ENCODE measurements around the gene DCUN1D2.

The DCUN1D2 gene

GRCh38 chr13:113519556-113519955, 29.0 kb upstream of the DCUN1D2 start:
- no peak for DNase-seq (ENCODE audit: low spot score)

GRCh38 chr13:113518076-113518803, 27.7 kb upstream of the DCUN1D2 start:
- DNase-seq (ENCODE audit: low spot score) = no peak

DNA sequence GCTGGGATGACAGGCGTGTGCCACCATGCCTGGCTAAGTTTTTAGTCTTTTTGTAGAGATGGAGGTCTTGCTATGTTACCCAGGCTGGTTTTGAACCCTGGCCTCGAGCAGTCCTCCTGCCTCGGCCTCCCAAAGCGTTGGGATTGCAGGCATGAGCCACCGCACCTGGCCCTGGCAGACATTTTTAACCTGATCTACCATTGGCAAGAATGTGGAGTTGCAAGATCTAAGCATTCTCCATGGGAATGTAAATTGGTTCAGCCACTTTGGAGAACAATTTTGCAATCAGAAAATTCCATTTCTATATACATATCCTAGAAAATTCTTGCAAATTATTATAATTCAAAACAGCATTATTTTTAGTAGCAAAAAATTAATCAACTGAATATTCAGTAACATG, 24.3 kb upstream of the DCUN1D2 start:
- no peak for DNase-seq (ENCODE audit: low spot score)

GRCh38 chr13:113513761-113514160, 23.2 kb upstream of the DCUN1D2 start:
- DNase-seq (ENCODE audit: low spot score) = no peak

GRCh38 chr13:113511361-113511760, 20.9 kb upstream of the DCUN1D2 start:
- no peak for DNase-seq (ENCODE audit: low spot score)

DNA sequence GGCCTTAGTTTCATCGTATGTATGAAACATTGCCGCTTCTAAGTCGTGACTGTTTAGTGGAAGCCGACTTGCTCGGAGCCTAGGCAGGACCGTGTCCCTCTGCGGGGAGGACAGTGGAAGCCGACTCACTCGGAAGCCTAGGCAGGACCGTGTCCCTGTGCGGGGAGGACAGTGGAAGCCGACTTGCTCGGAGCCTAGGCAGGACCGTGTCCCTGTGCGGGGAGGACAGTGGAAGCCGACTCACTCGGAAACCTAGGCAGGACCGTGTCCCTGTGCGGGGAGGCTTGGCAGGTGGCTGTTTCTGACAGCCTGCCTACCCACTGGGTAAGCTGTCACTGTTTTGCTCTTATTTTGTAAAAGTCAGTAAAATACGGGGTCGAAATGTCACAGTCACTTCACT, 20.4 kb upstream of the DCUN1D2 start:
- no peak for DNase-seq (ENCODE audit: low spot score)

DNA sequence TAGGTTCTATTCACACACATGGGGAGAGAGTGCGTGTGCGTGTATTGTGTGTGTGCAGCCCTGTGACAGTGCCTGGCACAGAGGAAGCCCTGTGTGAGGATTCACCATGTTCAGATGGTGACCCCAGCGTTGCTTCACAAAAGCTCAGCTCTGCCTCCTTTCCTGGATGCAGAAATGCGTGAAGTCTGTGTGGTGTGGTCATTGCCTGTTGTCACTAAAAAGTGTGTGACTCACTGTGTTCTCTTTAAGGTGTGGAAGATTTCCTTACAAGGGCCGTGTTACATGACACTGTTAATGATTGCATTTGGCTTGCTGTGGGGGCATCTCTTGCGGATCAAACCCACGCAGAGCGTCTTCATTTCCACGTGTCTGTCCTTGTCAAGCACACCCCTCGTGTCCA, 19.5 kb upstream of the DCUN1D2 start:
- DNase-seq (ENCODE audit: low spot score) = no peak

DNA sequence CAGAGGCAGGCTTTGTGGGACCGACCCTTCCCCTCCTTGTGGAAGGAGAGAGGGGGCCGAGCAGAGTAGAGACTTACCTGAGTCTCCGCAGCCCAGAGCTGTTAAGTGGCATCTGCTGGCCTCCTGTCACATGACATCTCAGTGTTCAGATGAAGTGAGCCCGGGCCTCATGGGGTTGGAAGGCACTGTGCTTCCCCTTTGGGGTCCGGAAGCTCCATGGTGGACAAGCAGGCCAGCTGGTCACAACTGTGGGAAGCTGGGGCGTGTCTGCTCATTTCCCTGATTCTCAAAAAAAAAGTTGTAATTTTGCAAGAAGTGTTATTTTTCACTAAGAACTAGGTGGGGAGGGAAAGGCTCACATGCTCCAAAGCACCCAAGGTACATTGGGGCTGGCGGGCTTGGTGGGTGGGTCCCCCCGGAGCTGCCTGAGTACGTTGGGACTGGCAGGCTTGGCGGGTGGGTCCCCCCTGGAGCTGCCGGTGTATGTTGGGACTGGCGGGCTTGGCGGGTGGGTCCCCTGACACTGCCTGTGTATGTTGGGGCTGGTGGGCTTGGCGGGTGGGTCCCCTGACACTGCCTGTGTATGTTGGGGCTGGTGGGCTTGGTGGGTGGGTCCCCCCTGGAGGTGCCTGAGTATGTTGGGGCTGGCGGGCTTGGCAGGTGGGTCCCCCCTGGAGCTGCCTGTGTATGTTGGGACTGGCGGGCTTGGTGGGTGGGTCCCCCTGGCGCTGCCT, 18.2 kb upstream of the DCUN1D2 start:
- no peak for DNase-seq (ENCODE audit: low spot score)

DNA sequence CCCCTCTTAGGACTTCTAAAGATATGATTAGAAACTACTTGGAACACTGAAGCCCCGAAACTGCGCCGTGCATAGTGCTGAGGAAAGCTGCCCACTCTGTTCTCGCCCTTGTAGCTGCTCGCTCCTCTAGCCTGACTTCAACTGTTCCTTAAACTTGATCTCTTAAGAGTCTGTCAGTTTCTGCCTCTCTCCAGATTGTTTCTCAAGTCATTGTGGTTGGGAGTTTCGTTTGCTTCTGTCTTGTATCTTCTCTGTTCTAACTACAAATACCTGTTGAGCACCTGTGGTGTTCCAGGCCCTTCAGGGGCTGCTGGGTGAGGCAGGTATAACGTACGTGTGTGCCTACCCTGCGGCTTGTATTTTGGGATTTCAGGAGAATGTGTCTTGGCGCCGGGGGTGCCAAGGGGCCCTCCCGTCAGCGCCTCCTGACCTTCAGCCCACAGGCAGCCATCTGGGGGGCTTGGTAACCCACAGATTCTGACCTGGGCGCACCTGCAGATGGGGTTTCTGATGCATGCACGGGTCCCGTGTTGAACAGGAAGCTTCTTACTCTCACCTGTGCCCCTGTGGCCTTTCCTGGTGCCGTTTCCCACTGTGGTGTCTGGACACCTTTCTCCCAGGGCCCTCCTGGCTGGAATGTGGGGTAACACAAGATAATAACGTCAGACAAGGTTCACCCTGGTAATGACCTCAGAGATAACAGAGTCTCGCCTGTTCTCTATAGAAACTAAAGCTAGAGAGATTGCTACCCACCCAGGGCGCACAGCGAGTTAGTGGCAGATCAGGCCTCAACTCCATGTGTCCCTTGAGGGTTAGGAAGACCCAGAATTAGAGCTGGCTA, 17.2 kb upstream of the DCUN1D2 start:
- no peak for DNase-seq (ENCODE audit: low spot score)

GRCh38 chr13:113506871-113507388, 16.4 kb upstream of the DCUN1D2 start:
- no peak for DNase-seq (ENCODE audit: low spot score)

DNA sequence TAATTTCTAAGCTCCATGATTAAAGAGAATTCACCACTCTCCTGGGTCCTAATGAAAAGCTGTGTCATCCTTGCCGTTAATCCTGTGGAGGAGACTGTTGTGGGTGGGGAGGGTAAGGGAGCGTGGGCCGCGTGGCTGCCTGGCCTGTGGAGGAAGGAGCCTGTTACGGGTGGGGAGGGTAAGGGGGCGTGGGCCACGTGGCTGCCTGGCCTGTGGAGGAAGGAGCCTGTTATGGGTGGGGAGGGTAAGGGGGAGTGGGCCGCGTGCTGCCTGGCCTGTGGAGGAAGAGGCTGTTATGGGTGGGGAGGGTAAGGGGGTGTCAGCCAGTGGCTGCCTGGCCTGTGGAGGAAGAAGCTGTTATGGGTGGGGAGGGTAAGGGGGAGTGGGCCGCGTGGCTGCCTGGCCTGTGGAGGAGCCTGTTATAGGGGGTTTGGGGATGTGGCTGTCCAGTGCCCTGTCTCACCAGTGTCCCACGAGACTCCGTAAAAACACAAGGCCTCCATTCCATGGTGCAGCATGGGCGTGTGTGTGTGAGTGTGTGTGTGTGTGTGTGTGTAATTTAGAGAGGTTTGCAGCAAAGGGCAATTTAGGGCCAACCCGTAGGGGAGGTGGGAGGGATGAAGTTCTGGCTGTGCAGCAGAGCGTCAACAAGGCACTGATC, 15.6 kb upstream of the DCUN1D2 start:
- DNase-seq (ENCODE audit: low spot score) = no peak

DNA sequence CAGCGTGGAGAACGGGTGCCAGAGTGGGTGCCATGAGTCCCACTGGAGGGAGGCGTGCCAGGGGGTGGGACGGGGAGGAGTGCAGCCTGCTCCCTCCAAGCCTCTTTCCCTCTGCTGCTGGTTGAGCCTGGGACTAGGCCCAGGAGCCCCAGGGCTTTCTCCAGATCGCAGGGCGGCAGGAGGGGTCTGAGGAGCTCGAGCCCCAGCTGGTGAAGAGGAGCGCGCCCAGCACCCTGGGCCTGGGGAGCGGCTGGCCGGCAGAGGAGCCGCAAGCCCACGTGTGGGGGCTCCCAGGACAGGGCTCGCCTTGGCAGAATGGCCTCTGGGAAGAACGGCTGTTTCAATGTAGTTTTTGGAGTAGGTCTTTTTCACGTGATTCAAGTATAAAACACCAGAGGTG, 12.2 kb upstream of the DCUN1D2 start:
- no peak for DNase-seq (ENCODE audit: low spot score)

- DNase-seq (ENCODE audit: low spot score) = no peak
Measured at GRCh38 chr13:113500530-113501265, 10.2 kb upstream of the DCUN1D2 start.

DNA sequence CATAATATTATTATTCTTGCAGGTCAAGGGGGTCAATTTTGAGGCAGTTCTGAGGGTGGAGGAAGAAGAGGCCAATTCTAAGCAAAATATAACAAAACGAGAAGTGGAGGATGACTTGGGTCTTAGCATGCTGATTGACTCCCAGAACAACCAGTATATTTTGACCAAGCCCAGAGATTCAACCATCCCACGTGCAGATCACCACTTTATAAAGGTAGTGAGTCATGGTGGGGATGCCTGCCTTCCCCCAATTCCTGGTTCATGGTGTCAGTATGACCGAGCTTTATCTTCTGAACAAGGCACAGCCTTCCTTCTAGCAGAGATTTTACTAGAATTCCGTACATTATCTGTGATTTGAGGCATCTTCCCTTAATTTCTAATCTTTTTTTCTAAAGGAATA, 9.4 kb upstream of the DCUN1D2 start:
- no peak for DNase-seq (ENCODE audit: low spot score)

- no peak for DNase-seq (ENCODE audit: low spot score)
Measured at GRCh38 chr13:113498905-113499304, 8.4 kb upstream of the DCUN1D2 start.

- no peak for DNase-seq (ENCODE audit: low spot score)
Measured at GRCh38 chr13:113497217-113497616, 6.7 kb upstream of the DCUN1D2 start.

- DNase-seq (ENCODE audit: low spot score) = no peak
Measured at GRCh38 chr13:113495494-113496210, 5.1 kb upstream of the DCUN1D2 start.

GRCh38 chr13:113493315-113493951, 2.9 kb upstream of the DCUN1D2 start:
- DNase-seq (ENCODE audit: low spot score) = no peak

DNA sequence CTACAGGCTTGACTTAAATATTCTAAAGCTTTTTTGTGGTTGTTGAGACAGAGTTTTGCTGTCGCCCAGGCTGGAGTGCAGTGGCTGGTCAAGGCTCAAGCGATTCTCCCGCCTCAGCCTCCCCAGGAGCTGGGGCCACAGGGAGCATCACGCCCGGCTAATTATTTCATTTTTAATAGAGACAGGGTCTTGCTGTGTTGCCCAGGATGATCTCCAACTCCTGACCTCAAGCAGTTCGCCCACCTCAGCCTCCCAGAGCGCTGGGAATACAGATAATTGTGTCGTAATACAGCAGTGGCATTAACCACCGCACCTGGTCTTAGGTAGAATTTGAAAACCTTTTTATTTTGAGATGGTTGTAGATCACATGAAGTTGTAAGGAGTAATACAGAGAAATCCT, 1.5 kb upstream of the DCUN1D2 start:
- DNase-seq (ENCODE audit: low spot score) = no peak

DNA sequence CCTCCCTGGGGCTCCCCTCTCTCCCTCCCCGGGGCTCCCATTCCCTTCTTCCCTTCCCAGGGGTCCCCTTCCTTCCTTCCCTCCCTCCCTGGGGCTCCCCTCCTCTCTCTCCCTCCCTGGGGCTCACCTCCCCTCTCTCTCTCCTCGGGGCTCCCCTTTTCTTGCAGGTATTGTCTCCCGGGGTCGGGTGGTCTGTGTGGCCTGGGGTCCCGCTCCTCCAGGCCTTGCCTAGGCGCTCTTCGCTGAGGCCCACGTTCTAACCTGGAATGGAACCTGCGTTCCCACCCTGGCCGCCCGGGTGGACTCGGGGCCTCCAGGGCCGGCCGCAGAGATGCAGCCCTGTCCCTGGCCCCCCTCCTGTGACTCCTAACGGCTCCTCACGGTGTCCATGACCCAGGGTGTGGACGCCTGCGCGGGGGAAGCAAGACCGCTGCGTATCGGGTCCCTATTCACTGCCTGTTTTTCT, 940 bp upstream of the DCUN1D2 start:
- no peak for DNase-seq (ENCODE audit: low spot score)

Data from pons (tissue), 1 donor.